GM20000 (cell line): ENCODE measurements around the gene TOMM34.

ENCODE experiments used
- DNase-seq: peaks from one replicate; pipeline ENCODE4 v3.0.0; 2012; ENCODE audit warnings: low spot score
- CTCF ChIP-seq: IDR thresholded peaks from 2 replicates; pipeline ENCODE4 v1.5.1; 2012; ENCODE audit warnings: mild to moderate bottlenecking, control low read depth; ENCODE audit errors: extremely low read depth, missing control alignments

TOMM34 gene

GRCh38 chr20:44930517-44931168, 29.6 kb downstream of the TOMM34 start:
- no peak for TF ChIP-seq CTCF
- DNase-seq = no peak

GRCh38 chr20:44928595-44928994, 31.6 kb downstream of the TOMM34 start:
- DNase-seq = no peak
- TF ChIP-seq CTCF = no peak

GRCh38 chr20:44924541-44924940, 35.7 kb downstream of the TOMM34 start:
- no peak for TF ChIP-seq CTCF
- no peak for DNase-seq

- no peak for DNase-seq
- TF ChIP-seq CTCF = no peak
These were observed 38.8 kb downstream of the TOMM34 start for GRCh38 chr20:44921447-44921846.

- no peak for TF ChIP-seq CTCF
- no peak for DNase-seq
These were observed 41.4 kb downstream of the TOMM34 start for GRCh38 chr20:44918761-44919160.

- DNase-seq = no peak
- no peak for TF ChIP-seq CTCF
These were observed 41.9 kb downstream of the TOMM34 start for GRCh38 chr20:44918342-44918741.

GRCh38 chr20:44917399-44917798, 42.8 kb downstream of the TOMM34 start:
- no peak for TF ChIP-seq CTCF
- DNase-seq = no peak
